Endometrium (tissue), 2 donors: ENCODE data around the gene HPS5.
"Not testable (repeated sequence)": the region's sequence is repeated elsewhere in the genome, so short reads cannot be mapped to it uniquely, and the experiment has no call there.

Source experiments
- FAIRE-seq: peaks from 2 replicates; lab custom pipeline; 2012; peaks lifted over from hg19 to GRCh38; lab: Jason Lieb, UNC
- donor health status: control.
- donor health status: control.

Gene HPS5

GRCh38 chr11:18321969-18322711 lies at the start of gene HPS5, which contains the start of gene GTF2H1:
HPS5 (minus strand) TSS chr11:18322140; CDS start chr11:18317858, 4,282 bp downstream.
GTF2H1 (plus strand) TSS chr11:18322567; CDS start chr11:18333075, 10,508 bp downstream.
- peak; percentile 66 for FAIRE-seq

- no peak for FAIRE-seq
Measured at GRCh38 chr11:18371279-18371678, 49.3 kb upstream of the HPS5 start.

GRCh38 chr11:18369398-18369797 lies 47.5 kb upstream of the HPS5 start:
- FAIRE-seq: no peak

- FAIRE-seq: no peak
Measured at GRCh38 chr11:18368221-18368620, 46.3 kb upstream of the HPS5 start.

- no peak for FAIRE-seq
Measured at GRCh38 chr11:18367431-18367830, 45.5 kb upstream of the HPS5 start.

- no peak for FAIRE-seq
Measured at GRCh38 chr11:18366286-18366685, 44.3 kb upstream of the HPS5 start.

GRCh38 chr11:18365741-18366140 lies 43.8 kb upstream of the HPS5 start:
- no peak for FAIRE-seq

- no peak for FAIRE-seq
Measured at GRCh38 chr11:18364495-18365073, 42.6 kb upstream of the HPS5 start.

GRCh38 chr11:18361154-18361553 lies 39.2 kb upstream of the HPS5 start:
- FAIRE-seq: no peak

GRCh38 chr11:18358646-18359045 lies 36.7 kb upstream of the HPS5 start:
- FAIRE-seq: no peak

- FAIRE-seq: no peak
Measured at GRCh38 chr11:18352581-18352980, 30.6 kb upstream of the HPS5 start.

- FAIRE-seq: no peak
Measured at GRCh38 chr11:18347471-18348125, 25.7 kb upstream of the HPS5 start.

- no peak for FAIRE-seq
Measured at GRCh38 chr11:18332891-18333290, 11.0 kb upstream of the HPS5 start.

- no peak for FAIRE-seq
Measured at GRCh38 chr11:18332302-18332701, 10.4 kb upstream of the HPS5 start.

- no peak for FAIRE-seq
Measured at GRCh38 chr11:18330921-18331320, 9.0 kb upstream of the HPS5 start.

GRCh38 chr11:18329196-18329870 lies 7.4 kb upstream of the HPS5 start:
- no peak for FAIRE-seq

GRCh38 chr11:18324381-18324780 lies 2.4 kb upstream of the HPS5 start:
- no peak for FAIRE-seq

GRCh38 chr11:18323881-18324280 lies 1.9 kb upstream of the HPS5 start:
- FAIRE-seq: not testable (repeated sequence)

- no peak for FAIRE-seq
Measured at GRCh38 chr11:18322818-18323570, 1.1 kb upstream of the HPS5 start.

- no peak for FAIRE-seq
Measured at GRCh38 chr11:18321578-18321968, 367 bp downstream of the HPS5 start.

- no peak for FAIRE-seq
Measured at GRCh38 chr11:18320617-18321016, 1.3 kb downstream of the HPS5 start.

- FAIRE-seq: no peak
Measured at GRCh38 chr11:18319914-18320313, 2.0 kb downstream of the HPS5 start.
